Measurements from ENCODE around the gene SHOC2. TPM values are rescaled to one million over a fixed set of nuclear protein-coding genes. Genes with fewer than 3 reads are reported as not detected.
"Not testable (repeated sequence)": the region's sequence is repeated elsewhere in the genome, so short reads cannot be mapped to it uniquely, and the experiment has no call there.

Gene SHOC2
- total RNA-seq, 1 donor from 2014 or later, result 71.4 TPM

DNA sequence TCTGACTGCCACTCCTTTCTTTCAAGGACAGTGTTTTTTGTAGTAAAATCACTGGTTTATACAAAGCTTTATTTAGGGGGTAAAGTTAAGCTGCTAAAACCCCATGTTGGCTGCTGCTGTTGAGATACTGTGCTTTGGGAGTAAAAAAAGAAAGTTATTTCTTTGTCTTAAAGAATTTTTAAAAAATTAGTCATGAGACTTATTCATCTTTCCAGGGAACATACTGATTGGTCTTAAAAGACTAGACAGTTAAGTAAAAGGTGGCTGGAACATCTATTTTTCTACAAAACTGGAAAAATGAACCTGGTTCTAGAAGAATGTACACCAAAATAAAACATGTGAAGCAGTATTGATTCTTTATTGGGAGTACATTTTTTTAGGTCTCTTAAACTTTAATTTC is 21.0 kb upstream of the SHOC2 start:
- ATAC-seq (no peak), DNase-seq (ENCODE audit: low spot score) (no peak)
- intact Hi-C loops (cut with DNase I), result no loop called here

DNA sequence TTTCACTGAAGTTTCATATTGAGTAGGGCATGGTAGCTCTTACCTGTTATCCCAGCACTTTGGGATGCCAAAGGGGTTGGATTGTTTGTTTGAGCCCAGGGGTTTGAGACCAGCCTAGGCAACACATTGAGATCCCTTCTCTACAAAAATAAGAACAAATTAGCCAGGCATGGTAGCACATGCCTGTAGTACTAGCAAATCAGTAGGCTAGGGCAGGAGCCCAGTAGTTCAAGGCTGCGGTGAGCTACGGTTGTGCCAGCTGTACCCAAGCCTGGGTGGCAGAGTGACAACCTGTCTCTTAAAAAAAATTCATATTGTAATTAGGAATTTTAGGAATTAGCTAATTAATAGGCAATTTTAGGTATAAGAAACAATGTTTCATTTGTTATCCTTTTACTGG is 18.4 kb upstream of the SHOC2 start:
- intact Hi-C loops (cut with DNase I), result no loop called here
- no peak for DNase-seq (ENCODE audit: low spot score)
- no peak for ATAC-seq

- DNase-seq (ENCODE audit: low spot score) (no peak), ATAC-seq (no peak)
- intact Hi-C loops (cut with DNase I), result no loop called here
These were observed 17.2 kb upstream of the SHOC2 start for GRCh38 chr10:110901954-110902819.

GRCh38 chr10:110903280-110904278 is 15.8 kb upstream of the SHOC2 start:
- no peak for ATAC-seq
- intact Hi-C loops (cut with DNase I), result no loop called here
- no peak for DNase-seq (ENCODE audit: low spot score)

- no peak for ATAC-seq
- intact Hi-C loops (cut with DNase I), result no loop called here
These were observed 9.3 kb upstream of the SHOC2 start for GRCh38 chr10:110910138-110910537.

DNA sequence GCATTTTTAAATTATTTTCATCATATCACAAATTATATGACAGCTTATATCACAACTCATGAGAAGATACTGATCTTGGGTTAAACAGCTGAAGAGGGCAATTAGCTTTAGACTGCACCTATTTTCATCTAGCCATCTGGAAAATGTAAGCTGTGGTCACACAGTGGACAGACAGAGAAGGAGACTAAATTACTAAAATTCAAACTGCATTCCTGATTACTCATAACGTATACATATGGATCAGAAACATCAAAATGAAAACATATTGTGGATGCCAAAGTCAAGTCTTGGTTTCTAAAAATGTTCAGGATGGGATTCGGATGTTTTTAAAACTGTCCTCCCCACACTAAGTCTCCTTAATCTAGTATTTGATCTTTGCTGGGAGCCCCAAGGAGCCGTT is 7.0 kb upstream of the SHOC2 start:
- intact Hi-C loops (cut with DNase I), result no loop called here
- DNase-seq (ENCODE audit: low spot score), result no peak

More at GRCh38 chr10:110910138-110910537, 9.3 kb upstream of the SHOC2 start:
- DNase-seq (ENCODE audit: low spot score), result no peak

DNA sequence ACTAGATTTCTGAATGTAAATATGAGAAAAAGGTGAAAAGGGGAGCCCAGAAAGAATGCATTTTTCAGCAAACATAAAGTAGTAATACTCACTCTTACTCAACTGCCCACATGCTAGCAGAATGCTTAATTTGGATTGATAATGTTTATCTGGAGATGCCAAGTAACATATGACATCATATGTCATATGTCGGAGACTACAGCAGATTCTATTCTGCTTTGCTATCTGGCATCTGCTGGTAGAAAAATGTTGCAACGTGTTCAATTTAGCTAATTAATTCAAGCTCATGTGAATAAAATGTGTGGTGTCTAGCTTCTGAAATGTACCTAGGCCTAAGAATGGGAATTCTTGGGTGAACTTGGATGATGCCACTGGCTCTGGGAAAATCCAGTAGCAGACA is 5.0 kb upstream of the SHOC2 start:
- no peak for ATAC-seq
- intact Hi-C loops (cut with DNase I), result no loop called here

More for the DNA sequence above, 7.0 kb upstream of the SHOC2 start:
- no peak for ATAC-seq

DNA sequence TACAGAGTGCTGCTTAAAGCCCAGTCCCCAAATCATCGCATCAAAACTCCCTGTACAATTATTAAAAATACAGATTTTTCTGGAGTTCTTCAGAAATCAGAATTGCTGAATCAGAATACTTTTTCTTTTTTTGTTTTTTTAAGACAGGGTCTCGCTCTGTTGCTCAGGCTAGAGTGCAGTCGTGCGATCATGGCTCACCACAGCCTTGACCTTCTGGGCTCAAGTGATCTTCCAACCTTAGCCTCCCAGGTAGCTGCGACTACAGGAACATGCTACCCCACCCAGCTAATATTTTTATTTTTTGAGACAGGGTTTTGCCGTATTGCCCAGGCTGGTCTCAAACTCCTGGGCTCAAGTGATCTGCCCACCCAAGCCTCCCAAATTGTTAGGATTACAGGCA is 4.4 kb upstream of the SHOC2 start:
- no peak for DNase-seq (ENCODE audit: low spot score)
- ATAC-seq, result no peak
- intact Hi-C loops (cut with DNase I), result no loop called here

More for the DNA sequence above, 5.0 kb upstream of the SHOC2 start:
- DNase-seq (ENCODE audit: low spot score), result no peak

- intact Hi-C loops (cut with DNase I); ATAC-seq: not testable (repeated sequence)
These were observed 3.8 kb upstream of the SHOC2 start for GRCh38 chr10:110915600-110915999.

GRCh38 chr10:110916554-110917346 is 2.7 kb upstream of the SHOC2 start:
- intact Hi-C loops (cut with DNase I), result no loop called here
- no peak for DNase-seq (ENCODE audit: low spot score)
- ATAC-seq, result no peak

More at GRCh38 chr10:110915600-110915999, 3.8 kb upstream of the SHOC2 start:
- not testable (repeated sequence) for DNase-seq (ENCODE audit: low spot score)

DNA sequence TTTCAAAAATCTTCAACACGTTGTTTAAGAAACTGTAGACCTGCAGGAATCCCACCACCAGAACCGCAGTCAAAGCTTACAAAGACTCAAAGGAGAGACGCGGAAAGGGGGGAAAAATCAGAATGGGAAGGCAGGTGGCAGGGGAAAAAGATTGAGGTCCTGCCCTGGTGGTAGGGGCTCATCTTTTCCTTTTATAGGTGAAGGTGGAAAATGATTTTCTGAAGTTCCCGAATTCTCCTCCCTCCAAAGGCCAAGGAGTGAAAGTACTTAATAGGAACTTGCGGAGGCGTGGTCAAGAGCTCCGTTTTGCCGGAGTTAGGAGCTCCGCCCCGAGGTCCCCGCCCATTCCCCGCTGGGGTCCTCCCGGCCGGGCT is 1.1 kb upstream of the SHOC2 start:
- DNase-seq (ENCODE audit: low spot score) (peak; percentile 97), ATAC-seq (no peak)
- intact Hi-C loops (cut with DNase I), result no loop called here

DNA sequence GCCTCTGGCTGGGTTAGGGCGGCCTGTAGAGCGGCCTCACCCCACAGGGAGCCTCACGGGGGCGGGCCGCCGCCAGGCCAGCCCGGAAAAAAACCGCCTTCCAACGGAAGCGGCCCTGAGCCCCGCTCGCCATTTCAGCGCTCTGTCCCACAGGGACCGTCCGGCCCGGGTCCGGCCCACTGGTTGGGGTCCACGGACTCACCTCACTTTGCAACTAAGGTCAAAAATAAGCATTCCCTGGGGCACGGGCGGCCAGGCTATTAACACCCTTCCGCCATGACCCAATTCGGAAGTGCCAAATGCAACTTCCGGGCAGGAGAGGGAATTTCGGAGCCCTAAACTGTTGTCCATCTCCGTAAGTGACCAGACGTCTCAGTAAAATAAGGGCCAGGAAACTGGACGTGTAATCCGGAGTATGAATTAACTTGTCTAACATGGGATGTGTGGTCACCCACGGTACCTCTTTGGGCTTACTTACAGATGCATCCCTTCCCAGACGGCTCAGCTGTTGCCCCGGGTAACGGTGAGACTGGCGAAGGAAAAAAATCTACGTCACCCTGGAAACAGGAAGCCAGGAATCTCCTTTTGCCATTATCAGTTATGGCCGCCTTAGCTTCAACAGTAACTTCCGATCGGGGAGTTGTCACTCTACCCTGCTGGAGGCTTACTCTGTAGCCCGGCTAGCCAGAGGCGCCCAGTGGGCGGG is 608 bp upstream of the SHOC2 start, which contains the start of gene BBIP1:
TSS of gene BBIP1 (minus strand) at position 538 of the 706 bp plus-strand sequence. CDS start 1,023 bp downstream, outside the sequence.
- DNase-seq (ENCODE audit: low spot score), result no peak
- ATAC-seq, result peak; percentile 98
- intact Hi-C loops (cut with DNase I), result no loop called here

GRCh38 chr10:110919971-110920881 is 822 bp downstream of the SHOC2 start:
- intact Hi-C loops (cut with DNase I), result no loop called here
- peak; percentile 69 for DNase-seq (ENCODE audit: low spot score)
- no peak for ATAC-seq

DNA sequence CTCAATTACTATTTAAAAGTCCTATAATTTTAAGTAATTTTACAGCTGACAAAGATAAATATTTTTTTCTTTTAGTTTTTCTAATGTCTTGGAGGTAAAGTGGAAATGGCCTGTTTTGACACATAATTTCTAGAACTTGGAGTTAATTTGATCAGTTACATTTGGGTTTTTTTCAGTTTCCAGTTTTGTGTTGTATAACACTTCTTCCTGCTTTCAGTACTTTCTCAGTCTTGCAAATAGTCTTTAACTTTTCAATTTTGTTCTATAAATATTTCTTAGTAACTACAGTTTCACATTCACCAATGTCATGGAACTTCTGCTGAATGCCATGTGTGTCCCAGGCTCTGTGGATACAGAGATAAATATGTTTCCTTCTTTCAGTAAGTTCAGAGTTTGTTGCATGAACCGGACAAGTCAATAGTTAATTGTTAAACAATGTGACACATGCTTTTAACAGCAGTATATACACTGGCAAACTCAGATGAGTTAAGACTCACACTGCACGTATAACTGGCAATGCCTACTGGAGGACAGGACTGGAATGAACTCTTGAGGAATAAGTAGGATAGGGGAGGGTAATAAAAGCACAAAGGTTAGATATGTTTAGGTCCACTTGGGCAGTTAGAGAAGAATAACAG is 4.6 kb downstream of the SHOC2 start:
- DNase-seq (ENCODE audit: low spot score), result no peak
- intact Hi-C loops (cut with DNase I), result no loop called here
- ATAC-seq, result no peak

- ATAC-seq, result no peak
- intact Hi-C loops (cut with DNase I), result no loop called here
- DNase-seq (ENCODE audit: low spot score), result no peak
These were observed 8.1 kb downstream of the SHOC2 start for GRCh38 chr10:110927461-110927860.

DNA sequence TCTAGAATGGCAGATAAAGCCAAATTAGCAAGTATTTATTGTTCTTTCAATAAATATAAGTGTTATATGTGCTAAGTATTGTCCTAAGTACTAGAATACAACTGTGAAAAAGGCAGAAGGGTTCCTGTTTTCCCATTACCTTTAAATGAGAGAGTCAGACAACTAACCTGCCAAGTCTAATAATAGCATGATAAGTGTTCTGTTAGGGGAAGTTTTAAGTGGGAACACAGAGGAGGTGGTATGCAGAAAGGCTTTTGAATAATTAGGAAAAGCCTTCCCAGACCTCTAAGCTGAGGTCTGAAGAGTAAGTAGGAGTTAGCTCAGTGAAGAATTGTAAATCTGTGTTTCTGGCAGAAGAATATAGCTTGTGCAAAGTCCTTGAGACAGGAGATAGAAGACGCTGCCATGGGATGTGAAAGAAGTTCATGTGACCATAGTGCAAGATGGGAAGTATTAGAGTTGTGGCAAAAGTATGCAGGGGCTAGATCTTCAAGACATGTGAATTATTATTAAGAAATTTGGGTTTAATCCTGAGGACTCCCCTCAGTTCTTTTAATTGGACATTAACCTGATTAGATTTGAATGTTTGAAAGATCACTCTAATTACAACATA is 12.5 kb downstream of the SHOC2 start:
- DNase-seq (ENCODE audit: low spot score) (no peak), ATAC-seq (no peak)
- intact Hi-C loops (cut with DNase I), result no loop called here
